Measurements from ENCODE around the gene SPSB1.

The SPSB1 gene

DNA sequence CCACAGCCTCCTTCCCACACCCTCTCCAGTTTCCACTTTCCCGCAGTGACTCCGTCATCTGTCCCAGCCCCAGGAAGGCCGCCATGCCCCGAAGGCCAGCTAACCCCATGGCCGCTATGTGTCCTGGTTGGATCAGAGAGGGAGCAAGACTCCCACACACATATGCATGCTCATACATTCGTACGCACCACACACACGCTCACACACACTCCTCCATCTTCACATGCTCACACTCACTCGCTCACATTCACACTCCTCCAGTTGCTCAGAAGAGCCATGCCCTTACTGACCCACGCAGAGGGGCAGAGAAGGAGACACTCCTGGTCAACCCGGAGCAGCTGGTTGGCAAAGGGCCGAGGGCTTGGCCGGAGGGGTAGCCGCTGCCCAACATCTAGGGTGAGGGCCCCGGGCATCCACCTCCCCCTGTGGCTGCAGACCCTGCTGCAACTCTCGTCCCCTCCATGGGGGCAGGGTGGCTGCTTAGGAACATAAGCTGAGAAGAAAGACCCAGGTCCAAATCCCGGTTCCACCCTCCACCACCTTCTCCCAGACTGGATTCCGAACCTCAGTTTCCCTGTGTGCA is 124.3 kb downstream of the SPSB1 start:
- no peak for DNase-seq (ENCODE audit: low read depth in 2 of 3, low spot score in 2 of 3)

DNA sequence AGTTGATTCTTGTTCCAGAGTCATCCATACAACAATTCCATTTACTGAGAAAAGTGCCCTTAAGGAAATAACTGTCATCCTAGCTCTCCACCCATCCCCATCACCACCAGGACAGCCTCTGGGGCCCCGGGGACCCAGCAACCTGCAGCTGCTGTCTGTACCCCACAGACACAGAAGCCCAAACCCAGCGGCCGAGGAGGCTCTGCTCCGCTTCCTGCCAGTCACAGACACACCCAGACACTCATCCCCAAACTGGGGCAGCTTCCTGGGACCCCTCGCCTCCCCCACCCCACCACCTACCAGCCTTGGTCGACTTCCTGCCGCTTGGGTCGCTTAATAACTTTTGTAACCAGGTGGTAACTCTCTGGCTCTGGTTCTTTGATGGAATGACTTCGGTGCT is 125.0 kb downstream of the SPSB1 start:
- DNase-seq (ENCODE audit: low read depth in 2 of 3, low spot score in 2 of 3): no peak

DNA sequence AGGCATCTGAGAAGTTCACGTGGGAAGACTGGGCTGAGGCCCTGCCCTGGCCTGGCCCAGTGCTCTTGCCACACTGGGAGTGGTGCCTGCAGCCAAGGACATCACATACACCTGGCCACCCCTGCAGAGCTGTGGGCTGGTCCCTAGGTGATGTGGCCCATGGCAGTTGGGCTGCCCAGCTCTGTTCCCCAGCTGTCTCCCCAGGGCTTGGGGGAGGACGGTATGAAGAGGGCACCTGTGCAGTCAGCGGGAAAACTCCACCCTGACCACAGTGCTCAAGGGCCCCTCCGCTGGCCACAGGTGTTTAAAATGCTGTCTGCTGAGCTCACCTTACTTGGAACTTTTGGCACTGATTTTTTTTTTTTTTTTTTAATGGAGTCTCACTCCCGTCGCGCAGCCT is 126.2 kb downstream of the SPSB1 start:
- DNase-seq (ENCODE audit: low read depth in 2 of 3, low spot score in 2 of 3): no peak
